ENCODE measurements around the gene PPM1H.

The PPM1H gene

DNA sequence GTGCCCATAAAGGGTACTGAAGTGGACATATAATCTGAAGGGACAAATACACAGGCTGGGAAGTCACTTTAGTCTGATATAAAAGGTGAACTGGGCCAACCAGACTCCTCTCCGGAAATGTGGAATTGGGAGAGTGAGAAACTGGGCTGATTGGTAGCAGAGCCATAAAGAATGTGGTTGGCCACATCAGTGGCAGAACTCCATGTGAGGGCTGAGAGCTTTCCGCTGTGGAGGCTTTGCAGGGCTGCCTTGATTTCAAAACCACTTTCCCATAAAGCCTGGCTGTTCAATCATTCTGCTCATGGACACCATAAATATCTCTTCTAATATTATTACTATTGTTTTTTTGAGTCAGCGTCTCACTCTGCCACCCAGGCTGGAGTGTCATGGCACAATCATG is 248.0 kb downstream of the PPM1H start:
- H3K36me3 ChIP-seq, result peaks cover 37% of the 10 kb centered on the region
- H3K4me1 ChIP-seq (ENCODE audit: control insufficient read depth in 1 of 2, insufficient read depth in 1 of 2, low read depth in 1 of 2, low read length in 1 of 2), result no peaks in the 10 kb centered on the region
- no peak overlapping the region for H3K4me3 ChIP-seq (ENCODE audit: low read depth in 1 of 2, low read length in 1 of 2)
- TF ChIP-seq CTCF (IDR thresholded peaks at IDR 0.05), result no peak
- no peak overlapping the region for H3K27ac ChIP-seq
- H3K9me3 ChIP-seq, result no peaks in the 10 kb centered on the region
- H3K27me3 ChIP-seq, result no peaks in the 10 kb centered on the region

DNA sequence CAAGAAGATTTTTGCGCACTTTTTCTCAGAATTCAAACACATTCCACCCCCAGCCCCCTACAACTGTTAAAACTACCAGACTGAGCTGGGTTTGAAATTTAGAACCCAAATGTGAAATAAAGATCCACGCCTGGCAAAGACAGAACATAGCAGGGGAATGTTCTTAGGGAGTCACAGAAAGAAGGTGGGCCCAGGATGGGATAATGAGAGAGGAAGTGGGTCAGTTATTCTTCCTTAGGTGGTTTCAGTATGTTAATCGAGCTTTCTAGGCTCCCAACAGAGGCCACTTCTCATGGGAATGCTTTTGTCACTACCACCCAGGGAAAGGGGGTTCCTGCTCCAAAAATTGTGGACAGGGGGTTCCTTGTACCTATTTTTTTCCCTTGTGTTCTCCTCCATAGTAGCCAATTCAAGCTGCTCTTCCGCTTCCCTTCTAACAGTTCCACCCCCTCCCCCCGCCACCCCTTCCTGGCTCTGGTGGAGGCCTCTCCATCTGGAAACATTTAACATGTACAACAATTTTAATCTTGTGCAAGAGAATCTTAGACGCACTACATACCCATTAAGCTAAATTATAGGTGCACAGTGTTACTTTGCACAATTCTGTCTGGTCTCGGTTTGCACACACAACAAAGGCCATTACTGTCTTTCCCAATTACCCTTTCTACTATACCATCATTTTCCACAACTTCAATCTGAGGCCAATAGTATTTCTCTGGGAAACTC is 250.2 kb downstream of the PPM1H start:
- no peak for TF ChIP-seq CTCF (IDR thresholded peaks at IDR 0.05)

DNA sequence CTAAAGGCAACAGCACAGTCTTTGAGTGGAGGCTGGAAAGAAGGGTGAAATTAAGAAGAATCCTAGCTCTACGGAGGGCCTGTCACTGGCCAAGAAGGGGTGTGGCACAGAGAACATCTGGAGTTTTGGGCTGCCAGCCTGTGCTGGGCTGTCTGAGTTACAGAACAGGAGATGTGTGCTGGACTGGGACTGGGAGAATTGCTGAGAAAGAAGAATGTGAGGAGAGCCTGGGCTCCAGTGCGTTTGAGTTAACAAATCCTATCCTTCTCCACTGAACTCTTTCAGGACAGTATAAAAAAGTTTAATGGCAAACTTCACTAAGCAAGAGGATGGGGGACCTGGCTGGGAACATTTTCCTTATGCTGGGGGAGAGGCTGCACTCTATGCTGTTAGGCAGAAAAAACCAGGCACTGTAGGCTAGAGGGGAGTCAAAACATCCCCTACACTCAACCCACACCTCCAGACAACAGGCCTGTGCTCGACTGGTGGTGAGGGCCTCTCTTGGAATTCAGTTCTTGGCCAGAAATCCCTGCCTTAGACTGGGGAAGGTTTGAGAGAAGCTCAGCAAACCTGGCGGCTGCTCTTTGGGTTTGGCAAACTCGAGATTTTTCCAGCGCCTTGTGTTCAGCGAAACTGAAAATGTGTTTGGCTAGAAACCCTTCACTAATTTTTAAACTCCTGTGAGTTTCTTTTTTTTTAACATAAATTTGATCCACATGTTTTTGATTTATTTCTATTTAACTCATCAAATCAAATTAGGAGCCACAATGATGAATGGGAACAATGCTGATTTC is 251.0 kb downstream of the PPM1H start:
- no peaks in the 10 kb centered on the region for H3K27me3 ChIP-seq
- no peaks in the 10 kb centered on the region for H3K9me3 ChIP-seq
- no peak for TF ChIP-seq CTCF (IDR thresholded peaks at IDR 0.05)
- peaks cover 11% of the 10 kb centered on the region for H3K36me3 ChIP-seq
- no peak overlapping the region for H3K4me3 ChIP-seq (ENCODE audit: low read depth in 1 of 2, low read length in 1 of 2)
- no peak overlapping the region for H3K27ac ChIP-seq
- H3K4me1 ChIP-seq (ENCODE audit: control insufficient read depth in 1 of 2, insufficient read depth in 1 of 2, low read depth in 1 of 2, low read length in 1 of 2), result peaks cover 0 to 7% of the 10 kb centered on the region in 2 experiments

More for the DNA sequence above, 250.2 kb downstream of the PPM1H start:
- H3K27ac ChIP-seq, result no peak overlapping the region
- no peaks in the 10 kb centered on the region for H3K9me3 ChIP-seq
- H3K36me3 ChIP-seq, result peaks cover 17% of the 10 kb centered on the region
- peaks cover 0 to 5% of the 10 kb centered on the region in 2 experiments for H3K4me1 ChIP-seq (ENCODE audit: control insufficient read depth in 1 of 2, insufficient read depth in 1 of 2, low read depth in 1 of 2, low read length in 1 of 2)
- no peak overlapping the region for H3K4me3 ChIP-seq (ENCODE audit: low read depth in 1 of 2, low read length in 1 of 2)
- H3K27me3 ChIP-seq, result no peaks in the 10 kb centered on the region

- TF ChIP-seq CTCF (IDR thresholded peaks at IDR 0.05), result no peak
- Histone ChIP-seq H3K4me3 (ENCODE audit: low read depth in 1 of 2, low read length in 1 of 2) (no peak overlapping the region), H3K27me3 (no peaks in the 10 kb centered on the region), H3K9me3 (peaks cover 11% of the 10 kb centered on the region), H3K27ac (no peak overlapping the region), H3K36me3 (peaks cover 6% of the 10 kb centered on the region), H3K4me1 (ENCODE audit: control insufficient read depth in 1 of 2, insufficient read depth in 1 of 2, low read depth in 1 of 2, low read length in 1 of 2) (peaks cover 0 to 7% of the 10 kb centered on the region in 2 experiments)
Observed at GRCh38 chr12:62681306-62681705, 253.6 kb downstream of the PPM1H start.

DNA sequence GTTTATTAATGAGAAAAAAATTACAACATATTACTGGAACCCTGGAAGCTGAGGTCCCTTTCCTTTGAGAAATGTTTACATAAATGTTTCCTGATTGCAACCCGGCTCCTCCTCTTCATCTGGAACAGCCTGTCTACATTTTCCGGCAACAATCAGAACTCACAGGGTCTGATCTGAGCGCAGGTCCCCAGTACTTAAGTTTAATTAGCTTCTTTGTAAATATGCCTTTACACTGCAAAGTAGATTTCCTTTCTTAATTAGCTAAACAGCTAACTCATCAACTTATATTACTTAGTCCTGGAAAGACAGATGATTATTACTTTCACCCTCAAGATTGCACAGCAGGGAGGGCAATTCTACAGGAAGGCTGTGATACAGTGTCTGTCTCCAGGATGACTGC is 255.3 kb downstream of the PPM1H start:
- Histone ChIP-seq H3K9me3 (peaks cover 11% of the 10 kb centered on the region), H3K36me3 (peaks cover 3% of the 10 kb centered on the region), H3K4me1 (ENCODE audit: control insufficient read depth in 1 of 2, insufficient read depth in 1 of 2, low read depth in 1 of 2, low read length in 1 of 2) (peaks cover 0 to 7% of the 10 kb centered on the region in 2 experiments), H3K27me3 (no peaks in the 10 kb centered on the region), H3K4me3 (ENCODE audit: low read depth in 1 of 2, low read length in 1 of 2) (no peak overlapping the region), H3K27ac (no peak overlapping the region)
- no peak for TF ChIP-seq CTCF (IDR thresholded peaks at IDR 0.05)
